OCI-LY7 (cell line): Measurements from ENCODE around the gene ADAMTSL3.

Source experiments
- EZH2phosphoT487 ChIP-seq: fragments of 200-600 bp; sonication (generic); IDR thresholded peaks from 2 replicates; pipeline ENCODE4 v1.6.1; 2018; ENCODE audit warnings: low read depth, borderline replicate concordance, mild to moderate bottlenecking, mixed run types, antibody characterized with exemption, low read length, moderate library complexity, mixed read lengths
- TF ChIP-seq, protein P1 (sequence below): fragments of 200-600 bp; sonication (generic); conservative IDR thresholded peaks from 2 replicates; pipeline ENCODE4 v1.5.1; 2014; ENCODE audit warnings: mild to moderate bottlenecking, antibody characterized with exemption, low read length, moderate library complexity, mixed read lengths

DNA sequence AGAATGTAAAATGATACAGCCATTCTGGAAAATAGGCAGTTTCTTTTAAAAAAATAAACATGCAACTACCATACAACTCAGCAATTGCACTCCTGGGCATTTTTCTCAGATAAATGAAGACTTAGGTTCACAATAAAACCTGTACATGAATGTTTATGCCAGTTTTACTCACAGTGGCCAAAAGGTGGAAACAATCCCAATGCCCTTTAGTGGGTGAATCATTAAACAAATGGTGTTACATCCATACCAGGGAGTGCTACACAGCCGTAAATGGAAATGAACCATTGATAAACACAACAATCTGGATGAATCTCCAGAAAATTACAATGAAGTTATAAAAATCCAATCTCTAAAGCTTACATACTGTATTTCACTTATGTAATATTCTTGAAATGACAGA is 140.3 kb downstream of the ADAMTSL3 start:
- TF ChIP-seq, protein P1, sequence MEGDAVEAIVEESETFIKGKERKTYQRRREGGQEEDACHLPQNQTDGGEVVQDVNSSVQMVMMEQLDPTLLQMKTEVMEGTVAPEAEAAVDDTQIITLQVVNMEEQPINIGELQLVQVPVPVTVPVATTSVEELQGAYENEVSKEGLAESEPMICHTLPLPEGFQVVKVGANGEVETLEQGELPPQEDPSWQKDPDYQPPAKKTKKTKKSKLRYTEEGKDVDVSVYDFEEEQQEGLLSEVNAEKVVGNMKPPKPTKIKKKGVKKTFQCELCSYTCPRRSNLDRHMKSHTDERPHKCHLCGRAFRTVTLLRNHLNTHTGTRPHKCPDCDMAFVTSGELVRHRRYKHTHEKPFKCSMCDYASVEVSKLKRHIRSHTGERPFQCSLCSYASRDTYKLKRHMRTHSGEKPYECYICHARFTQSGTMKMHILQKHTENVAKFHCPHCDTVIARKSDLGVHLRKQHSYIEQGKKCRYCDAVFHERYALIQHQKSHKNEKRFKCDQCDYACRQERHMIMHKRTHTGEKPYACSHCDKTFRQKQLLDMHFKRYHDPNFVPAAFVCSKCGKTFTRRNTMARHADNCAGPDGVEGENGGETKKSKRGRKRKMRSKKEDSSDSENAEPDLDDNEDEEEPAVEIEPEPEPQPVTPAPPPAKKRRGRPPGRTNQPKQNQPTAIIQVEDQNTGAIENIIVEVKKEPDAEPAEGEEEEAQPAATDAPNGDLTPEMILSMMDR, result no peak
- no peak for TF ChIP-seq EZH2phosphoT487
